Skeletal muscle cell (primary cell): Measurements from ENCODE around the gene MINDY4.
A peak's percentile ranks its signal among the peaks of the same experiment; 100 is the strongest.

ENCODE experiments used
- DNase-seq: peaks from one replicate; pipeline ENCODE4 v3.0.0-alpha.2; 2010; ENCODE audit warnings: low read depth
- H3K4me3 ChIP-seq: 2 replicates; pipeline ENCODE4 v1.5.1; 2011; ENCODE audit warnings: low read depth, mild to moderate bottlenecking, control low read depth, low read length, moderate library complexity

Gene MINDY4

GRCh38 chr7:30931161-30931928, 160.1 kb downstream of the MINDY4 start:
- no peak for DNase-seq
- no peak overlapping the region for H3K4me3 ChIP-seq

DNA sequence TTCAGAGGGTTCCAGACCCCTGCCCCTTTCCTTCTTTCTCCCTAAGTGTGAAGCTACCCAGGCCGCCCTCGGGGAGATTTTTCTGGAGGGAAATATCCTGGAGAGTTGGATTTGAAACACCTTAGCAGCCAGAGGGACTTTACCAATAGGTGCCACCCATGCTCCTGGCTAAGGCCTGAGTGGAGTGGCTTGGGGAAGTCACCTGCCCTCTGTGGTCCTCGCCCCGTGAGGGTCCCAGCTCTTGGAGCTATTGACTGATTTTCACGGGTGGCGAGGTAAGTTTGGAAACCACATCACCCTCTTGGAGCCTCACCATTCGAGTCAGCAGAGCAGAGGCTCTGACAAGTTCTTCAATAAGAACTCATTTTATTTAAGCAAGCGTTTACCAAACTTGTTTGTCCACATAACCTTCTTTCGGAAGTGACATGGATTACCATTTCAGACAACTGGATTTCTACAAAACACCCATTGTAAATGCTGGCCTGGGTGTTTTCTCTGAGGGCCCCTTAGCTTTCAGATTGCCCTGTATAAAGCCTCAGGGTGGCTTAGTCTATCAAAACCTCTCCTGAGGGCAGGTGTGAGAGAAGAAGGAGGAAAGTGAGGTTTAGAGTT, 160.8 kb downstream of the MINDY4 start:
- H3K4me3 ChIP-seq = no peak overlapping the region
- no peak for DNase-seq

- H3K4me3 ChIP-seq = no peak overlapping the region
- DNase-seq = no peak
Observed at GRCh38 chr7:30932562-30932961, 161.3 kb downstream of the MINDY4 start.

- DNase-seq = no peak
- H3K4me3 ChIP-seq = no peak overlapping the region
Observed at GRCh38 chr7:30933124-30933974, 162.1 kb downstream of the MINDY4 start.

GRCh38 chr7:30934225-30934624, 163.0 kb downstream of the MINDY4 start:
- H3K4me3 ChIP-seq = no peak overlapping the region
- DNase-seq = no peak

GRCh38 chr7:30934732-30935568, 163.7 kb downstream of the MINDY4 start:
- no peak overlapping the region for H3K4me3 ChIP-seq
- DNase-seq = no peak

DNA sequence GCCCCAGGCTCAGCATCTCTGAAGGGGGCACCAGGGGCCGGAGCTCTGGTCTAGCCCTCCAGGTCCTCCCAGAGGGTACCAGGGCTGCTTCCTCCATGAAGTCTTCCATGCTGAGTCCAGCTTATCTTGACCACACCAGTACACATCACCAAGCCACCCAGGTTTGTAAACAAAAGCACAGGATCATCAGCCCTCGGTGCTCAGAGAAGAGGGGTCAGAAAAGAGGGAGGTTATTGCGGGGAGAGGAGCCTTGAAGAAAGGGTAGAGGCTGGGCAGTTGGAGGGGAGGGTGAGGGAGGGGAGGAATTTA, 164.3 kb downstream of the MINDY4 start:
- no peak overlapping the region for H3K4me3 ChIP-seq
- no peak for DNase-seq

GRCh38 chr7:30936650-30937245, 165.5 kb downstream of the MINDY4 start:
- no peak for DNase-seq
- H3K4me3 ChIP-seq = no peak overlapping the region

DNA sequence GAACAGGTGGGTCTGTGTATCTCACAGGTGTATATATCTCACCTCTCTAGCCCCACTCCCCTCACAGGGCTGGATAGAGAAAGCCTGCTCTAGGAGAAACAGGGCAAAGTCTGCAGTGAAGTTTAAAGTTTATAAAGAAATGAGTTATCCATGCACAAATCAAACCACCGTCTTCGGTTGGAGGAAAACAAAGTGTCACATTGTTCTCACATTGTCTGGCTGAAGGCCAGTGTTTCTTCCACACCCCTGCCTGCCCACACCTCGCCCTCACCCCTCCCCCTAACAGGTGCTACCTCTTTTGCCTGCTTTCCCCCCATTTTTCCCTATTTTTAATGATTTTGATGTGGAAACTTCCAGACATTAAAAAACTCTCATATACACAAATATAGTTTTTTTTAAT, 166.2 kb downstream of the MINDY4 start:
- H3K4me3 ChIP-seq = no peak overlapping the region
- DNase-seq = no peak

- DNase-seq = peak; percentile 10
- H3K4me3 ChIP-seq = peak overlapping the region; percentile 3
Observed at GRCh38 chr7:30938435-30939316, 167.5 kb downstream of the MINDY4 start.

DNA sequence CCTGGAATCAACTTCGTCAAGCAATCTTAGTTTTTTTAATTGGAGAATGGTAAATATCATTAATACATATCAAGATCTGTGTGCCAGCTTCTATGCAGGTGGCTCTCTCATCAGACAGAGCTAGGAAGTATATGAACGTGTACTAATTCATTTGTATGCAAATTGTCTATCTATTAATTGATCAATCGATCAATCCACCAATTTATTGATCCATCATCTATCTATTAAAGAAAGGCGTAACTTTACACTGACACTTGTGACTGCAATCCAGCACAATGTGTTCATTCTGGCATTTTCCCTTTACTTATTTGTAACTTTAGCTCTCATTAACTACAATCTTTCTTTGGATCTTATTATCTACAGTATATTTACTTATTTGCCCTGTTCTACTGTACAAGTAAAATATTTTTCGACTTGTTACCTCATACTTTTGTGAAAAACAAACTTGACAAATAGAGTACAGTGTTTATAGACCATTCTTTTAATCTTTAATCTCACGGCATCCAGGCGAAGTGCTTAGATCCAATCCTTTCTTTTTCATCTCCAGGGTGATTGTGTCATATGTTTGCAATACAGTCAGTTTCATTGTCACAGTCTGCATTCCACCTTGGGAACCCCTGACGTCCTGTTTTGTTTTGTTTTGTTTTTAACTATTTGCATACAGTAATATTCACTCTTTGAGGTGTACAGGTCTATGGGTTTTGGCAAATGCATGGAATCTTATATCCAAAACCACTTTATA, 170.5 kb downstream of the MINDY4 start:
- H3K4me3 ChIP-seq = no peak overlapping the region
- no peak for DNase-seq
